HEK293 (cell line): ENCODE measurements around the gene MEOX2.

ENCODE experiments used
- CTCF ChIA-PET: fragments of 350-600 bp; formaldehyde crosslinking; extraction: SDS; loops from one replicate; lab custom pipeline; 2021; ENCODE audit warnings: antibody characterized with exemption; lab: Yijun Ruan, JAX
- POLR2A ChIA-PET: fragments of 300-600 bp; formaldehyde crosslinking; extraction: SDS; loops from one replicate; lab custom pipeline; 2020; ENCODE audit warnings: antibody characterized with exemption, inconsistent platforms; lab: Yijun Ruan, JAX
- H3K27ac ChIP-seq: fragments of 200-500 bp; sonication (Bioruptor generic); 2 replicates; pipeline ENCODE4 v1.5.1; 2014; ENCODE audit warnings: low read depth, low read length, control low read depth, inconsistent platforms; ENCODE audit errors: extremely low read depth
- H3K36me3 ChIP-seq, 2 experiments: fragments of 200-500 bp in 1 of 2; sonication (Bioruptor generic) in 1 of 2; 1 replicate in 1 of 2; 2 replicates in 1 of 2; pipeline ENCODE4 v1.5.1; 2014 to 2017; ENCODE audit warnings: inconsistent platforms in 2 of 2, low read length in 2 of 2; ENCODE audit not compliant: control insufficient read depth in 2 of 2, insufficient read depth in 1 of 2
- H3K4me1 ChIP-seq: fragments of 200-500 bp; sonication (Bioruptor generic); 2 replicates; pipeline ENCODE4 v1.5.1; 2014; ENCODE audit warnings: mild to moderate bottlenecking, low read length, inconsistent platforms; ENCODE audit not compliant: control insufficient read depth, insufficient read depth
- H3K4me3 ChIP-seq: 2 replicates; pipeline ENCODE4 v1.5.1; 2011; ENCODE audit warnings: low read depth, mild to moderate bottlenecking, control low read depth, low read length, moderate library complexity
- H3K9me3 ChIP-seq: fragments of 200-500 bp; sonication (Bioruptor generic); 2 replicates; pipeline ENCODE4 v1.5.1; 2014; ENCODE audit warnings: low read depth, low read length, inconsistent platforms; ENCODE audit not compliant: control insufficient read depth, insufficient read depth
- BCL11A ChIP-seq: fragments of 450-650 bp; formaldehyde crosslinking; IDR thresholded peaks from 2 replicates; pipeline ENCODE4 v1.5.1; 2016; ENCODE audit warnings: low read depth, missing biosample characterization, missing genetic modification characterization
- KLF1 ChIP-seq: fragments of 450-650 bp; formaldehyde crosslinking; IDR thresholded peaks from 2 replicates; pipeline ENCODE4 v1.5.1; 2016; ENCODE audit warnings: missing biosample characterization, missing genetic modification characterization
- RBAK ChIP-seq: fragments of 450-650 bp; formaldehyde crosslinking; IDR thresholded peaks from 2 replicates; pipeline ENCODE4 v1.5.1; 2016; ENCODE audit warnings: missing biosample characterization, missing genetic modification characterization
- TCF7L2 ChIP-seq: IDR thresholded peaks from 2 replicates; pipeline ENCODE4 v1.6.1; 2011; ENCODE audit warnings: low read depth, mild to moderate bottlenecking, inconsistent platforms, low read length, moderate library complexity, borderline replicate concordance
- ZBTB1 ChIP-seq: fragments of 450-650 bp; formaldehyde crosslinking; IDR thresholded peaks from 2 replicates; pipeline ENCODE4 v1.5.1; 2016; ENCODE audit warnings: missing biosample characterization, missing genetic modification characterization
- ZFP3 ChIP-seq: fragments of 450-650 bp; formaldehyde crosslinking; IDR thresholded peaks from 2 replicates; pipeline ENCODE4 v1.5.1; 2016; ENCODE audit warnings: low read depth, missing biosample characterization, missing genetic modification characterization
- ZNF112 ChIP-seq: fragments of 450-650 bp; formaldehyde crosslinking; IDR thresholded peaks from 2 replicates; pipeline ENCODE4 v1.5.0; 2017; ENCODE audit warnings: missing biosample characterization, missing genetic modification characterization
- ZNF114 ChIP-seq: fragments of 450-650 bp; formaldehyde crosslinking; IDR thresholded peaks from 2 replicates; pipeline ENCODE4 v1.5.0; 2017; ENCODE audit warnings: missing biosample characterization, missing genetic modification characterization
- ZNF121 ChIP-seq: fragments of 450-650 bp; formaldehyde crosslinking; IDR thresholded peaks from 2 replicates; pipeline ENCODE4 v1.5.1; 2016; ENCODE audit warnings: missing biosample characterization, missing genetic modification characterization
- ZNF138 ChIP-seq: fragments of 450-650 bp; formaldehyde crosslinking; IDR thresholded peaks from 2 replicates; pipeline ENCODE4 v1.5.1; 2016; ENCODE audit warnings: missing biosample characterization, missing genetic modification characterization, borderline replicate concordance
- ZNF175 ChIP-seq: fragments of 450-650 bp; formaldehyde crosslinking; IDR thresholded peaks from 2 replicates; pipeline ENCODE4 v1.5.1; 2016; ENCODE audit warnings: missing biosample characterization, missing genetic modification characterization
- ZNF19 ChIP-seq: fragments of 450-650 bp; formaldehyde crosslinking; IDR thresholded peaks from 2 replicates; pipeline ENCODE4; 2016; ENCODE audit warnings: missing biosample characterization, missing genetic modification characterization, low read depth
- ZNF202 ChIP-seq: fragments of 450-650 bp; formaldehyde crosslinking; IDR thresholded peaks from 2 replicates; pipeline ENCODE4 v1.5.1; 2016; ENCODE audit warnings: missing biosample characterization, missing genetic modification characterization, borderline replicate concordance
- ZNF23 ChIP-seq: fragments of 450-650 bp; formaldehyde crosslinking; IDR thresholded peaks from 2 replicates; pipeline ENCODE4 v1.5.1; 2016; ENCODE audit warnings: missing biosample characterization, missing genetic modification characterization, borderline replicate concordance
- ZNF292 ChIP-seq: fragments of 450-650 bp; formaldehyde crosslinking; IDR thresholded peaks from 2 replicates; pipeline ENCODE4 v1.5.1; 2016; ENCODE audit warnings: low read depth, missing biosample characterization, missing genetic modification characterization, borderline replicate concordance
- ZNF302 ChIP-seq: fragments of 450-650 bp; formaldehyde crosslinking; IDR thresholded peaks from 2 replicates; pipeline ENCODE4 v1.5.1; 2016; ENCODE audit warnings: missing biosample characterization, missing genetic modification characterization, low read depth
- ZNF335 ChIP-seq: fragments of 450-650 bp; formaldehyde crosslinking; conservative IDR thresholded peaks from 2 replicates; pipeline ENCODE4 v1.5.1; 2016; ENCODE audit warnings: missing biosample characterization, missing genetic modification characterization
- ZNF48 ChIP-seq: fragments of 450-650 bp; formaldehyde crosslinking; IDR thresholded peaks from 2 replicates; pipeline ENCODE4 v1.5.1; 2016; ENCODE audit warnings: missing biosample characterization, missing genetic modification characterization
- ZNF510 ChIP-seq: fragments of 450-650 bp; formaldehyde crosslinking; IDR thresholded peaks from 2 replicates; pipeline ENCODE4 v1.5.1; 2018; ENCODE audit warnings: mild to moderate bottlenecking, missing genetic modification characterization, missing biosample characterization; ENCODE audit not compliant: insufficient replicate concordance
- ZNF585B ChIP-seq: fragments of 450-650 bp; formaldehyde crosslinking; IDR thresholded peaks from 2 replicates; pipeline ENCODE4 v1.5.1; 2016; ENCODE audit warnings: missing biosample characterization, missing genetic modification characterization
- ZNF626 ChIP-seq: fragments of 450-650 bp; sonication (Bioruptor Pico); formaldehyde crosslinking; IDR thresholded peaks from 2 replicates; pipeline ENCODE4 v1.5.1; 2018; ENCODE audit warnings: missing biosample characterization, missing genetic modification characterization, inconsistent platforms
- ZNF658 ChIP-seq: fragments of 450-650 bp; formaldehyde crosslinking; IDR thresholded peaks from 2 replicates; pipeline ENCODE4; 2016; ENCODE audit warnings: missing biosample characterization, missing genetic modification characterization
- ZNF664 ChIP-seq: fragments of 450-650 bp; formaldehyde crosslinking; IDR thresholded peaks from 2 replicates; pipeline ENCODE4 v1.5.1; 2016; ENCODE audit warnings: missing biosample characterization, missing genetic modification characterization
- ZNF677 ChIP-seq: fragments of 450-650 bp; IDR thresholded peaks from 2 replicates; pipeline ENCODE4 v1.5.0; 2018; ENCODE audit warnings: missing biosample characterization, mild to moderate bottlenecking, missing genetic modification characterization, moderate library complexity
- ZNF776 ChIP-seq: fragments of 450-650 bp; formaldehyde crosslinking; IDR thresholded peaks from 2 replicates; pipeline ENCODE4 v1.5.0; 2017; ENCODE audit warnings: missing biosample characterization, missing genetic modification characterization, borderline replicate concordance
- TF ChIP-seq, protein P1 (sequence below): sonication (generic); formaldehyde crosslinking; IDR thresholded peaks from 2 replicates; pipeline ENCODE4 v1.8.1; 2022; ENCODE audit warnings: mild to moderate bottlenecking, moderate library complexity, missing genetic modification reagents
- TF ChIP-seq, protein P2 (sequence below): fragments of 450-650 bp; formaldehyde crosslinking; IDR thresholded peaks from 2 replicates; pipeline ENCODE4 v1.5.1; 2016; ENCODE audit warnings: missing biosample characterization, missing genetic modification characterization
- TF ChIP-seq, protein P3 (sequence below): fragments of 450-650 bp; formaldehyde crosslinking; IDR thresholded peaks from 2 replicates; pipeline ENCODE4 v1.5.1; 2016; ENCODE audit warnings: missing biosample characterization, missing genetic modification characterization
- TF ChIP-seq, protein P4 (sequence below): fragments of 450-650 bp; formaldehyde crosslinking; IDR thresholded peaks from 2 replicates; pipeline ENCODE4 v1.5.1; 2016; ENCODE audit warnings: missing biosample characterization, missing genetic modification characterization
- TF ChIP-seq, protein P5 (sequence below): fragments of 450-650 bp; formaldehyde crosslinking; IDR thresholded peaks from 2 replicates; pipeline ENCODE4 v1.5.1; 2017; ENCODE audit warnings: missing biosample characterization, missing genetic modification characterization

Gene MEOX2

DNA sequence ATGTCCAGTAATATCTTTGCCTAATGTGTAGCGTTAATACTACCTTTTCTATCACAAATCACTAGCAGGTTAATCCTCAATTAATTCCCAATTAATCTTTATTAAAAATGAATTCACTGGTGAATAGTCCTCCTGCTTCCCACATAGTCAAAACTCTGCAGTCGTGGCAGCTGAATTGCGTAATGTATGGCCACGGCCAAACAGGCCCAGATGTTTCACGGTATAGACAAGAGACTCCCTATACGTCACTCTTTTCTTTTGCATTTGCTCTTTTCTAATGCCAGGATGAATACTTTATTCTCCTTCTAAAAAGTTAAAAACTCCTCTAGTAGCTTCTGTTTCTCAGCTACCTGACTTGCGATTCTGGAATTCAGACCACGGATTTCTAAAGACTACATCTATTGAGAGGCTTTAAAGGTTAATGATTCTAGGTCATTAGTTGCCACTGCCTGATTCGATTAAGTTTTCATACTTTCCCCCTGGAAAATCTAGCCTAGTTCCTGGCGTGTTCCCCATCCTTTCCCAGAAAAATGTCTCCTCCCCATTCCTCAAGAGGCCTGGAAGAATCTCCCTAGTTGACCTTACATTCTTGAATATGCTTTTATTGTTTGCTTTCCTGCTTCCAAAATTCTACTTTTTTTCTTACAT is 16.9 kb downstream of the MEOX2 start (continued):
- TF ChIP-seq, protein P1, sequence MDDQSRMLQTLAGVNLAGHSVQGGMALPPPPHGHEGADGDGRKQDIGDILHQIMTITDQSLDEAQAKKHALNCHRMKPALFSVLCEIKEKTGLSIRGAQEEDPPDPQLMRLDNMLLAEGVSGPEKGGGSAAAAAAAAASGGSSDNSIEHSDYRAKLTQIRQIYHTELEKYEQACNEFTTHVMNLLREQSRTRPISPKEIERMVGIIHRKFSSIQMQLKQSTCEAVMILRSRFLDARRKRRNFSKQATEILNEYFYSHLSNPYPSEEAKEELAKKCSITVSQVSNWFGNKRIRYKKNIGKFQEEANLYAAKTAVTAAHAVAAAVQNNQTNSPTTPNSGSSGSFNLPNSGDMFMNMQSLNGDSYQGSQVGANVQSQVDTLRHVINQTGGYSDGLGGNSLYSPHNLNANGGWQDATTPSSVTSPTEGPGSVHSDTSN (CRISPR knock-in tag), result no peak
- TF ChIP-seq ZNF121 (no peak), ZNF202 (no peak)

DNA sequence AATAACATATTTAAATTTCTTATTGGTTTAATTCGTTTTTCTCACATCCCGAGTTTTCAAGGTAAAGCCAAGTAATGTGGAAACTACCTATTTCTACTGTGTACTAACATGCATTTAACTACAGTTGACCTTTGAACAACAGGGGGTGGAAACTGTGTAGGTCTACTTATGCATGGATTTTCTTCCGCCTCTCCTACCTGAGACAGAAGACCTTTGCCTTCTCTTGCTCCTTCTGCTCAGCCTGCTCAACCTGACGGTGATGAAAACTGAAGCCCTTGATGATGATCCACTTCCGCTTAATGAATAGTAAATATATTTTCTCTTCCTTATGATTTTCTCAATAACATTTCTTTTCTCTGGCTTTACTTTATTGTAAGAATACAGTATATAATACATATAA is 18.5 kb downstream of the MEOX2 start:
- POLR2A ChIA-PET, result no interaction called here
- Histone ChIP-seq H3K4me3 (no peak overlapping the region), H3K27ac (no peak overlapping the region), H3K4me1 (no peaks in the 10 kb centered on the region), H3K36me3 (no peaks in the 10 kb centered on the region), H3K9me3 (no peaks in the 10 kb centered on the region)
- CTCF ChIA-PET, result no interaction called here
- TF ChIP-seq ZNF776 (no peak), KLF1 (tag by site-specific recombination) (no peak), ZFP3 (tag by site-specific recombination) (no peak), ZNF626 (tag by site-specific recombination) (no peak), BCL11A (no peak), ZNF23 (no peak), ZNF175 (tag by site-specific recombination) (no peak), RBAK (tag by site-specific recombination) (no peak), ZNF48 (tag by site-specific recombination) (no peak), ZNF677 (tag by site-specific recombination) (no peak), ZNF112 (tag by site-specific recombination) (no peak), ZNF510 (tag by site-specific recombination) (no peak), ZNF302 (no peak), ZNF292 (no peak), ZNF138 (tag by site-specific recombination) (no peak), TCF7L2 (no peak)
- TF ChIP-seq, protein P2, sequence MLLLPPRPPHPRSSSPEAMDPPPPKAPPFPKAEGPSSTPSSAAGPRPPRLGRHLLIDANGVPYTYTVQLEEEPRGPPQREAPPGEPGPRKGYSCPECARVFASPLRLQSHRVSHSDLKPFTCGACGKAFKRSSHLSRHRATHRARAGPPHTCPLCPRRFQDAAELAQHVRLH (tag by site-specific recombination), result no peak
- TF ChIP-seq, protein P3, sequence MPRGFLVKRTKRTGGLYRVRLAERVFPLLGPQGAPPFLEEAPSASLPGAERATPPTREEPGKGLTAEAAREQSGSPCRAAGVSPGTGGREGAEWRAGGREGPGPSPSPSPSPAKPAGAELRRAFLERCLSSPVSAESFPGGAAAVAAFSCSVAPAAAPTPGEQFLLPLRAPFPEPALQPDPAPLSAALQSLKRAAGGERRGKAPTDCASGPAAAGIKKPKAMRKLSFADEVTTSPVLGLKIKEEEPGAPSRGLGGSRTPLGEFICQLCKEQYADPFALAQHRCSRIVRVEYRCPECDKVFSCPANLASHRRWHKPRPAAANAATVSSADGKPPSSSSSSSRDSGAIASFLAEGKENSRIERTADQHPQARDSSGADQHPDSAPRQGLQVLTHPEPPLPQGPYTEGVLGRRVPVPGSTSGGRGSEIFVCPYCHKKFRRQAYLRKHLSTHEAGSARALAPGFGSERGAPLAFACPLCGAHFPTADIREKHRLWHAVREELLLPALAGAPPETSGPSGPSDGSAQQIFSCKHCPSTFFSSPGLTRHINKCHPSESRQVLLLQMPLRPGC, result no peak

DNA sequence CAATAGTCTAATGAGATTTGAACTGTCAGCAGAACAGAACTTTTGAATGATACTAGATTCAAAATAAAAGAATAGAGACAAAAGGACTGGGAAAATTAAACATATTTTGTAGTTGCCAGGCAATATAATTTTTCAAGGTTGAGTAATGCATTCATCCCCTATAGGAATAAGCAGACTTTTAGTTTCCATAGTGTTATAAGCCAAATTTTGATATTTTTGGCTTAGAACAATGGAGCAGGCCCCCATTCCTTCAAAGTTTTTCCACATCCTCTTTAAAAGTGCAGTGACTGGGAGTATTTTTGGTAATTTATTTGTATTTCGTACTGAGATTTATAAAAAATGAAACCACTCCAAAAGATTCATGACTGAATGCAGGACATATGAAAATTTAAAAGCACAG is 24.0 kb downstream of the MEOX2 start:
- CTCF ChIA-PET, result no interaction called here
- no peaks in the 10 kb centered on the region for H3K4me1 ChIP-seq
- H3K27ac ChIP-seq, result no peak overlapping the region
- no peaks in the 10 kb centered on the region for H3K9me3 ChIP-seq
- POLR2A ChIA-PET, result no interaction called here
- H3K36me3 ChIP-seq, result no peaks in the 10 kb centered on the region
- H3K4me3 ChIP-seq, result no peak overlapping the region
- TF ChIP-seq, protein P4, sequence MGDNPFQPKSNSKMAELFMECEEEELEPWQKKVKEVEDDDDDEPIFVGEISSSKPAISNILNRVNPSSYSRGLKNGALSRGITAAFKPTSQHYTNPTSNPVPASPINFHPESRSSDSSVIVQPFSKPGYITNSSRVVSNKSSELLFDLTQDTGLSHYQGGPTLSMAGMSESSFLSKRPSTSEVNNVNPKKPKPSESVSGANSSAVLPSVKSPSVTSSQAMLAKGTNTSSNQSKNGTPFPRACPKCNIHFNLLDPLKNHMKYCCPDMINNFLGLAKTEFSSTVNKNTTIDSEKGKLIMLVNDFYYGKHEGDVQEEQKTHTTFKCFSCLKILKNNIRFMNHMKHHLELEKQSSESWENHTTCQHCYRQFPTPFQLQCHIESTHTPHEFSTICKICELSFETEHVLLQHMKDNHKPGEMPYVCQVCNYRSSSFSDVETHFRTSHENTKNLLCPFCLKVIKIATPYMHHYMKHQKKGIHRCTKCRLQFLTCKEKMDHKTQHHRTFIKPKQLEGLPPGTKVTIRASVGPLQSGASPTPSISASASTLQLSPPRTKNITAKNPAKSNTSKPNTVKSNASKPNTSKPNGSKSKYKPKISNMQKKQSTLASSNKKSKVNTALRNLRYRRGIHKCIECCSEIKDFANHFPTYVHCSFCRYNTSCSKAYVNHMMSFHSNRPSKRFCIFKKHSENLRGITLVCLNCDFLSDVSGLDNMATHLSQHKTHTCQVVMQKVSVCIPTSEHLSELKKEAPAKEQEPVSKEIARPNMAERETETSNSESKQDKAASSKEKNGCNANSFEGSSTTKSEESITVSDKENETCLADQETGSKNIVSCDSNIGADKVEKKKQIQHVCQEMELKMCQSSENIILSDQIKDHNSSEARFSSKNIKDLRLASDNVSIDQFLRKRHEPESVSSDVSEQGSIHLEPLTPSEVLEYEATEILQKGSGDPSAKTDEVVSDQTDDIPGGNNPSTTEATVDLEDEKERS (tag by site-specific recombination), result no peak
- TF ChIP-seq ZNF658 (tag by site-specific recombination), result no peak
- no peak for TF ChIP-seq ZNF677 (tag by site-specific recombination)
- no peak for TF ChIP-seq ZNF19 (tag by site-specific recombination)
- TF ChIP-seq ZNF664 (tag by site-specific recombination), result no peak
- no peak for TF ChIP-seq ZNF585B (tag by site-specific recombination)
- no peak for TF ChIP-seq ZBTB1 (tag by site-specific recombination)
- TF ChIP-seq ZNF335 (tag by site-specific recombination), result no peak
- TF ChIP-seq, protein P5, sequence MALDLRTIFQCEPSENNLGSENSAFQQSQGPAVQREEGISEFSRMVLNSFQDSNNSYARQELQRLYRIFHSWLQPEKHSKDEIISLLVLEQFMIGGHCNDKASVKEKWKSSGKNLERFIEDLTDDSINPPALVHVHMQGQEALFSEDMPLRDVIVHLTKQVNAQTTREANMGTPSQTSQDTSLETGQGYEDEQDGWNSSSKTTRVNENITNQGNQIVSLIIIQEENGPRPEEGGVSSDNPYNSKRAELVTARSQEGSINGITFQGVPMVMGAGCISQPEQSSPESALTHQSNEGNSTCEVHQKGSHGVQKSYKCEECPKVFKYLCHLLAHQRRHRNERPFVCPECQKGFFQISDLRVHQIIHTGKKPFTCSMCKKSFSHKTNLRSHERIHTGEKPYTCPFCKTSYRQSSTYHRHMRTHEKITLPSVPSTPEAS (tag by site-specific recombination), result no peak
- no peak for TF ChIP-seq ZNF114 (tag by site-specific recombination)
